Ascending aorta (tissue), 2 donors: ENCODE measurements around the gene NOC3L. TPM values are rescaled to one million over a fixed set of nuclear protein-coding genes. Genes with fewer than 3 reads are reported as not detected.
"Not testable (repeated sequence)": the region's sequence is repeated elsewhere in the genome, so short reads cannot be mapped to it uniquely, and the experiment has no call there.

ENCODE experiments used
- DNase-seq, 2 donors: peaks; one replicate each; pipeline ENCODE4 v3.0.0-alpha.2; 2019; ENCODE audit warnings: low spot score in 2 of 2
- H3K27ac ChIP-seq, 2 donors: fragments of 200-600 bp; sonication (generic); one replicate each; pipeline ENCODE4 v1.5.1; 2016 to 2017; ENCODE audit warnings: mild to moderate bottlenecking in 1 of 2
- H3K27me3 ChIP-seq: fragments of 200-600 bp; sonication (generic); one replicate; pipeline ENCODE4 v1.5.1; 2017
- H3K36me3 ChIP-seq, 2 donors: fragments of 200-600 bp; sonication (generic); one replicate each; pipeline ENCODE4 v1.5.1; 2016
- H3K4me1 ChIP-seq, 2 donors: fragments of 200-600 bp; sonication (generic); one replicate each; pipeline ENCODE4 v1.5.1; 2016 to 2017; ENCODE audit warnings: mild to moderate bottlenecking in 1 of 2
- H3K4me3 ChIP-seq, 2 donors: fragments of 200-600 bp; sonication (generic); one replicate each; pipeline ENCODE4 v1.5.1; 2016 to 2017; ENCODE audit warnings: mild to moderate bottlenecking in 1 of 2
- H3K9me3 ChIP-seq, 2 donors: fragments of 200-600 bp; sonication (generic); one replicate each; pipeline ENCODE4 v1.5.1; 2016
- intact Hi-C: fragments of 100-400 bp; cut with DNase I; formaldehyde crosslinking; loops from one replicate; pipeline ENCODE4 v1.15.1; 2023
- total RNA-seq: library from RNA; depleted of rRNA; stranded (reverse); fragments of >200 nt; gene quantifications from one replicate; pipeline ENCODE4 v1.1.0, GENCODE V29; 2016
- TF ChIP-seq, protein P1 (sequence below), 3 experiments: fragments of 200-600 bp in 2 of 3; fragments of 450-650 bp in 1 of 3; sonication (generic) in 2 of 3; IDR thresholded peaks; one replicate each; pipeline ENCODE4 v1.5.1; 2016 to 2019; ENCODE audit warnings: antibody characterized with exemption in 3 of 3, mild to moderate bottlenecking in 1 of 3, moderate library complexity in 1 of 3

NOC3L gene
- total RNA-seq, 1 donor from 2014 or later: 7.9 TPM

DNA sequence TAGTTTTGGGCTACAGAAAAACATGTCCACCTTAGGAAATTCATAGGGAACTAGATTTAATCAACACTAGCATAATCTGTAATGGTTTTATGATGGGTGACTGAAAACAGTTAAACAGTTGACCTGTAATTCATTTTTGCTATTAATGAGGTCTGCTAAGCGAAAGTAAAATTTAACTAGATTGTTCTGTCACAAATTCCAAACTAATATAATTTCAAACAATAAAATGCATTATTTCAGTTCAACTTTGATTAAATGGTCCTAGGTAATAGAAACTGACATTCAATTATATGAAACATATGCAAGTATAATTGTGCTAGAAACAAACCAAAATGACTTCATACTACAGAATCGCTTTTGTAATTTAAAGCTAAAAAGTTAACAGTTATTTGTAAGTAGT is 6.9 kb downstream of the NOC3L start:
- DNase-seq: no peak
- H3K27me3 ChIP-seq: no peaks in the 10 kb centered on the region
- H3K9me3 ChIP-seq: no peaks in the 10 kb centered on the region
- H3K36me3 ChIP-seq: peaks cover 12 to 37% of the 10 kb centered on the region in 2 donors
- intact Hi-C loops: no loop called here
- no peak overlapping the region for H3K27ac ChIP-seq
- no peak overlapping the region for H3K4me3 ChIP-seq
- no peaks in the 10 kb centered on the region for H3K4me1 ChIP-seq
- TF ChIP-seq, protein P1, sequence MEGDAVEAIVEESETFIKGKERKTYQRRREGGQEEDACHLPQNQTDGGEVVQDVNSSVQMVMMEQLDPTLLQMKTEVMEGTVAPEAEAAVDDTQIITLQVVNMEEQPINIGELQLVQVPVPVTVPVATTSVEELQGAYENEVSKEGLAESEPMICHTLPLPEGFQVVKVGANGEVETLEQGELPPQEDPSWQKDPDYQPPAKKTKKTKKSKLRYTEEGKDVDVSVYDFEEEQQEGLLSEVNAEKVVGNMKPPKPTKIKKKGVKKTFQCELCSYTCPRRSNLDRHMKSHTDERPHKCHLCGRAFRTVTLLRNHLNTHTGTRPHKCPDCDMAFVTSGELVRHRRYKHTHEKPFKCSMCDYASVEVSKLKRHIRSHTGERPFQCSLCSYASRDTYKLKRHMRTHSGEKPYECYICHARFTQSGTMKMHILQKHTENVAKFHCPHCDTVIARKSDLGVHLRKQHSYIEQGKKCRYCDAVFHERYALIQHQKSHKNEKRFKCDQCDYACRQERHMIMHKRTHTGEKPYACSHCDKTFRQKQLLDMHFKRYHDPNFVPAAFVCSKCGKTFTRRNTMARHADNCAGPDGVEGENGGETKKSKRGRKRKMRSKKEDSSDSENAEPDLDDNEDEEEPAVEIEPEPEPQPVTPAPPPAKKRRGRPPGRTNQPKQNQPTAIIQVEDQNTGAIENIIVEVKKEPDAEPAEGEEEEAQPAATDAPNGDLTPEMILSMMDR (IDR thresholded peaks at IDR 0.05): no peak

DNA sequence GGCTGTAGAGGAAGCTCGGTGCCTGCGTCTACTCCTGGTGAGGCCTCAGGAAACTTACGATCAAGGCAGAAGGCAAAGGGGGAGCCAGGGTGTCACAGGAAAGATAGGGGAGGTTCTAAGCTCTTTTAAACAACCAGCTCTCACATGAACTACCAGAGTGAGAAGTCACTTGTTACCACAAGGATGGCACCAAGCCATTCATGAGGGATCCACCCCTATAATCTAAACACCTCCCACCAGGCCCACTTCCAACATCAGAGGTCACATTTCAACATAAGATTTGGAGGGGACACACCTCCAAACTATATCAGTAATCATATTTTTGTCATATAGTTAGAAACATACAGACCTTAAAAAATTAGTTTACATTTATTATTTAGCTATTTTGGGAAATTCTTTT is 9.4 kb downstream of the NOC3L start:
- Histone ChIP-seq H3K27ac (no peak overlapping the region), H3K4me3 (no peak overlapping the region), H3K36me3 (peaks cover 12 to 52% of the 10 kb centered on the region in 2 donors), H3K4me1 (no peaks in the 10 kb centered on the region), H3K27me3 (no peaks in the 10 kb centered on the region), H3K9me3 (no peaks in the 10 kb centered on the region)
- DNase-seq: no peak
- intact Hi-C loops: no loop called here
- TF ChIP-seq, protein P1 (IDR thresholded peaks at IDR 0.05): no peak

DNA sequence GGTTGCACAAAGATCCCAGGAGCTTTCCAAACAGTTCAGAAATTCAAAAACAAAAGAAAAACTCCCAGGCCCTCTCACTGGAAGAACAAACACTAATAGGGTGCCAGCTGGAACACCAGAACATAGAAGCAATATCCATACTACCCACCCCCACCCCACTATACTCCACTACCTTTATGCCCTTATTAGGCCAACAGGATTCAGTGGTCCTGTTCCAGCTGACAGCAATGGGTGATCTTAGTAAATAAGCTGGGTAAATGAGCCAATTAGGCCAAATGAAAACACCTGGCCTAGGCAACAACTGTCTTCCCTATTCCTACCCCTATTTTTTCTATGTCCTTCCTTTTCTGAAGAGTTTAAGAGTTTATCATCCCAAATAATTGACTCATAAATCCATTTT is 11.7 kb downstream of the NOC3L start:
- DNase-seq: no peak
- Histone ChIP-seq H3K36me3 (peaks cover 7 to 45% of the 10 kb centered on the region in 2 donors), H3K4me1 (no peaks in the 10 kb centered on the region), H3K27ac (no peak overlapping the region), H3K27me3 (no peaks in the 10 kb centered on the region), H3K9me3 (no peaks in the 10 kb centered on the region), H3K4me3 (no peak overlapping the region)
- TF ChIP-seq, protein P1 (IDR thresholded peaks at IDR 0.05): no peak
- intact Hi-C loops: no loop called here

DNA sequence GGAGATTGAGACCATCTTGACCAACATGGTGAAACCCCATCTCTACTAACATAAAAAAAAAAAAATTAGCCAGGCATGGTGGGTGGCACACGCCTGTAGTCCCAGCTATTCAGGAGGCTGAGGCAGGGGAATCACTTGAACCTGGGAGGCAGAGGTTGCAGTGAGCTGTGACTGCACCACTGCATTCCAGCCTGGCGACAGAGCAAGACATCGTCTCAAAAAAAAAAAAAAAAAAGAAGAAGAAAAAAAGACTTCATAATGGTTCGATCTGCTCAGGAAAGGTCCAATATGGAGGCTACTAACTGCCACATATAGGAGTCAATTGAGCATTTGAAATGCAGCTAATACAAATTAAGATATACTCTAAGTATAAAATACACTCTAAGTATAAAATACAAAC is 12.2 kb downstream of the NOC3L start:
- H3K27me3 ChIP-seq, H3K9me3 ChIP-seq, H3K4me3 ChIP-seq, H3K4me1 ChIP-seq, intact Hi-C loops, H3K27ac ChIP-seq, DNase-seq: not testable (repeated sequence)
- H3K36me3 ChIP-seq: peaks cover 7 to 46% of the 10 kb centered on the region in 2 donors

DNA sequence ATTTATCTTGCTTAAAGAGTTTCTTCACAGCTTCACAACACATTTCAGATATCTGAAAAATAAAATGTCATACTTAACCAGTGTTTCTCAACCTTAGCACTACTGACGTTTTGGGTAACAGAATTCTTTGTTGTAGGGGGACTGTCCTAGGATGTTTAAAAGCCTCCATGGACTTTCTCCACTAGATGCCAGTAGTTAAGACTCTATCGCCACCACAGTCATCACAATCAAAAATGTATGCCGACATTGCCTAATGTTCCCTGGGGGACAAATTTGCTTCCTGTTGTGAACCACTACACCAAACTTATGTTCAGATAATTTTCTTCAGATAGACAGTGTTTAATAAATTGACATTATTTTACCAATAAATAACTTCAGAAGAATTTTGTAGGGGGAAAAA is 13.4 kb downstream of the NOC3L start:
- peaks cover 13 to 49% of the 10 kb centered on the region in 2 donors for H3K36me3 ChIP-seq
- intact Hi-C loops: no loop called here
- no peak overlapping the region for H3K4me3 ChIP-seq
- TF ChIP-seq, protein P1 (IDR thresholded peaks at IDR 0.05): no peak
- no peak for DNase-seq
- H3K4me1 ChIP-seq: no peaks in the 10 kb centered on the region
- no peak overlapping the region for H3K27ac ChIP-seq
- H3K9me3 ChIP-seq: no peaks in the 10 kb centered on the region
- H3K27me3 ChIP-seq: no peaks in the 10 kb centered on the region

DNA sequence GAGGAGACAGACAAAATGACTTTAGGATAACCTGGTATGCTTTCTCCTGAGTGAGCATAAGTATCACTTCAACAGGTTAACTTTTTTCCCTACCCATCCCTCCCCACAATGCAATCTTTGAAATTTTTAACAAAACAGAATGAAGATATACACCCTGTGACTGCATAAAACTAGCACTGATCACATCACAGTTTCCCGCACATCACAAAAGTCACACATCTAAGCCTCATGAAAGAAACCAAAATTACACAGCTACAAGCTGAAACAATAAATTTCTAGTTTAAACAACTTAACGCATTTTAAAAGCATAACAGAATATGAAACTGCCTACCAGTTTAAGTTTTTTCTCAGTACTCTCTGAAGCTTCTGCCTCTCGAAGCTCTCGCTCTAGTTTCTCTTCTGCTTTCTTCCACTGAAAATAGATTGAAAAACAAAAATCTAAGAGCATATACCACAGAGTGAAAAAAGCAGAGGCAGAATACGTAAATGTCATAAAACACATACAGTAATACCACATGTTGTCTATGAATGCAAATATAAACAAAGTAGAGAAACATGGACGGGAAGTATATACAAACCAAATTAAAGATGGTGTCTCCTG is 18.1 kb downstream of the NOC3L start:
- no peak for DNase-seq
- H3K27ac ChIP-seq: no peak overlapping the region
- intact Hi-C loops: no loop called here
- H3K36me3 ChIP-seq: peaks cover 24 to 59% of the 10 kb centered on the region in 2 donors
- no peaks in the 10 kb centered on the region for H3K27me3 ChIP-seq
- no peak overlapping the region for H3K4me3 ChIP-seq
- TF ChIP-seq, protein P1 (IDR thresholded peaks at IDR 0.05): no peak
- no peaks in the 10 kb centered on the region for H3K4me1 ChIP-seq
- H3K9me3 ChIP-seq: no peaks in the 10 kb centered on the region
